Ascending aorta (tissue), 2 donors: ENCODE data around the gene NFKB1. TPM values are rescaled to one million over a fixed set of nuclear protein-coding genes. Genes with fewer than 3 reads are reported as not detected.

ENCODE experiments used
- DNase-seq, 2 donors: peaks; one replicate each; pipeline ENCODE4 v3.0.0-alpha.2; 2019; ENCODE audit warnings: low spot score in 2 of 2
- H3K27ac ChIP-seq, 2 donors: fragments of 200-600 bp; sonication (generic); one replicate each; pipeline ENCODE4 v1.5.1; 2016 to 2017; ENCODE audit warnings: mild to moderate bottlenecking in 1 of 2
- H3K27me3 ChIP-seq: fragments of 200-600 bp; sonication (generic); one replicate; pipeline ENCODE4 v1.5.1; 2017
- H3K36me3 ChIP-seq, 2 donors: fragments of 200-600 bp; sonication (generic); one replicate each; pipeline ENCODE4 v1.5.1; 2016
- H3K4me1 ChIP-seq, 2 donors: fragments of 200-600 bp; sonication (generic); one replicate each; pipeline ENCODE4 v1.5.1; 2016 to 2017; ENCODE audit warnings: mild to moderate bottlenecking in 1 of 2
- H3K4me3 ChIP-seq, 2 donors: fragments of 200-600 bp; sonication (generic); one replicate each; pipeline ENCODE4 v1.5.1; 2016 to 2017; ENCODE audit warnings: mild to moderate bottlenecking in 1 of 2
- H3K9me3 ChIP-seq, 2 donors: fragments of 200-600 bp; sonication (generic); one replicate each; pipeline ENCODE4 v1.5.1; 2016
- intact Hi-C: fragments of 100-400 bp; cut with DNase I; formaldehyde crosslinking; loops from one replicate; pipeline ENCODE4 v1.15.1; 2023
- total RNA-seq: library from RNA; depleted of rRNA; stranded (reverse); fragments of >200 nt; gene quantifications from one replicate; pipeline ENCODE4 v1.1.0, GENCODE V29; 2016
- TF ChIP-seq, protein P1 (sequence below), 3 experiments: fragments of 200-600 bp in 2 of 3; fragments of 450-650 bp in 1 of 3; sonication (generic) in 2 of 3; IDR thresholded peaks; one replicate each; pipeline ENCODE4 v1.5.1; 2016 to 2019; ENCODE audit warnings: antibody characterized with exemption in 3 of 3, mild to moderate bottlenecking in 1 of 3, moderate library complexity in 1 of 3

NFKB1 gene
- total RNA-seq, 1 donor from 2014 or later: 34.5 TPM

DNA sequence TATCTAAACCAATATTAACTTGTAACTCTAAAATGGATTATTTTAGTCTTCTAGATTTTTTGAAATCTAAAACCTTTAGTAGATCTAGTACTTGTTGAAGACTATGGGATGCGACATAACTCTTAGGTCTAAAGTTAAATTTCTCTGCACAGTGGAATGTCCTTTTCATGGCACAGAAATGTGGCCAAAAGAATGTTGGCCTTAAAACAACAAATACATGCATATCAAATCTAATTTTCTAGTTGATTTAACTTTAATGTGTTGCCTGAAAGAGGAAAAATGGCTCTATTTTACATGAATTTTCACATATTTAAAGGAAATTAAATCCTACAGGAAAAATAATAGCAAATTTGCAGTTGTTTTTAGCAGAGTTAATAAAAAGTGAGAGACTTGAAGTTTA lies 30.3 kb downstream of the NFKB1 start:
- intact Hi-C loops: no loop called here
- DNase-seq: no peak
- no peaks in the 10 kb centered on the region for H3K4me1 ChIP-seq
- peaks cover 8 to 9% of the 10 kb centered on the region in 2 donors for H3K36me3 ChIP-seq
- H3K9me3 ChIP-seq: no peaks in the 10 kb centered on the region
- no peak overlapping the region for H3K27ac ChIP-seq
- TF ChIP-seq, protein P1, sequence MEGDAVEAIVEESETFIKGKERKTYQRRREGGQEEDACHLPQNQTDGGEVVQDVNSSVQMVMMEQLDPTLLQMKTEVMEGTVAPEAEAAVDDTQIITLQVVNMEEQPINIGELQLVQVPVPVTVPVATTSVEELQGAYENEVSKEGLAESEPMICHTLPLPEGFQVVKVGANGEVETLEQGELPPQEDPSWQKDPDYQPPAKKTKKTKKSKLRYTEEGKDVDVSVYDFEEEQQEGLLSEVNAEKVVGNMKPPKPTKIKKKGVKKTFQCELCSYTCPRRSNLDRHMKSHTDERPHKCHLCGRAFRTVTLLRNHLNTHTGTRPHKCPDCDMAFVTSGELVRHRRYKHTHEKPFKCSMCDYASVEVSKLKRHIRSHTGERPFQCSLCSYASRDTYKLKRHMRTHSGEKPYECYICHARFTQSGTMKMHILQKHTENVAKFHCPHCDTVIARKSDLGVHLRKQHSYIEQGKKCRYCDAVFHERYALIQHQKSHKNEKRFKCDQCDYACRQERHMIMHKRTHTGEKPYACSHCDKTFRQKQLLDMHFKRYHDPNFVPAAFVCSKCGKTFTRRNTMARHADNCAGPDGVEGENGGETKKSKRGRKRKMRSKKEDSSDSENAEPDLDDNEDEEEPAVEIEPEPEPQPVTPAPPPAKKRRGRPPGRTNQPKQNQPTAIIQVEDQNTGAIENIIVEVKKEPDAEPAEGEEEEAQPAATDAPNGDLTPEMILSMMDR (IDR thresholded peaks at IDR 0.05): no peak
- no peaks in the 10 kb centered on the region for H3K27me3 ChIP-seq
- no peak overlapping the region for H3K4me3 ChIP-seq

DNA sequence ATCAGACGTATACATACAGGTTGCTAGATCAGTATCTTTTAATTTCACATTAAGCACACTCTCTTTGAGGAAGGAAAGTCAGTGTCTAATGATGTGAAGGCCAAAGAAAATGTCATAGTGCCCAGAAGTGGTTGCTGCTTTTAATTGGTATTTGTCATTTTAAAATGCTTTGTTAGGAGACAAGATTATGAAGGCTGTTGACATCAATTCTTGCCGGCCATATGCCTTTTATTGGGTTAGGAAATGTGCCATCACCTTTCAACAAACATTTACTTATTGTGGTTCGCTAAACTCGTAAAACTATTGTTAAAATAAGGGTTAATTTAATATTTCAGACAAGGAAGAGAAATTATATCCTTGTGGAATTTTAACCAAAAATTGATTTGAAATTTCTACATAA lies 32.2 kb downstream of the NFKB1 start:
- TF ChIP-seq, protein P1 (IDR thresholded peaks at IDR 0.05): no peak
- Histone ChIP-seq H3K9me3 (no peaks in the 10 kb centered on the region), H3K4me1 (no peaks in the 10 kb centered on the region), H3K36me3 (peaks cover 11 to 12% of the 10 kb centered on the region in 2 donors), H3K27me3 (no peaks in the 10 kb centered on the region), H3K4me3 (no peak overlapping the region), H3K27ac (no peak overlapping the region)
- DNase-seq: no peak
- intact Hi-C loops: no loop called here

DNA sequence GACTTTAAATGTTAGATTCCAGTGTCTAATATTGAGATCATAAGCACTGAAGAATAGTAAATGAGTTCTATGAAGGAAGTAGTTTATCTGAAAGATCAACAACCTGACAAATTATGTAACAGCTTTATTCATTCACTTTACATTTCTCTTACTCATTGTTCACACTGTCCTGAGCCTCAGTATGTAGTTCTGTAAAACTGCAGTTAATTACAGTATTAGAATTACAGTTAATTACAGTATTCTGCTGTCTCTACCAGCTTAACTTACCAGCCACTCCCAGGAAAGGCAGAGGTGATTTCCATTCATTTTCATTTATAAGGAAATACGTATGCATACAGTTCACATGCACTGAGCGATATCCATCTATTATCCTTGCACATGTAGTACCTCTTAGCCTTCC lies 32.7 kb downstream of the NFKB1 start:
- Histone ChIP-seq H3K4me1 (no peaks in the 10 kb centered on the region), H3K27ac (no peak overlapping the region), H3K9me3 (no peaks in the 10 kb centered on the region), H3K36me3 (peaks cover 12 to 13% of the 10 kb centered on the region in 2 donors), H3K4me3 (no peak overlapping the region), H3K27me3 (no peaks in the 10 kb centered on the region)
- DNase-seq: no peak
- intact Hi-C loops: no loop called here
- TF ChIP-seq, protein P1 (IDR thresholded peaks at IDR 0.05): no peak

DNA sequence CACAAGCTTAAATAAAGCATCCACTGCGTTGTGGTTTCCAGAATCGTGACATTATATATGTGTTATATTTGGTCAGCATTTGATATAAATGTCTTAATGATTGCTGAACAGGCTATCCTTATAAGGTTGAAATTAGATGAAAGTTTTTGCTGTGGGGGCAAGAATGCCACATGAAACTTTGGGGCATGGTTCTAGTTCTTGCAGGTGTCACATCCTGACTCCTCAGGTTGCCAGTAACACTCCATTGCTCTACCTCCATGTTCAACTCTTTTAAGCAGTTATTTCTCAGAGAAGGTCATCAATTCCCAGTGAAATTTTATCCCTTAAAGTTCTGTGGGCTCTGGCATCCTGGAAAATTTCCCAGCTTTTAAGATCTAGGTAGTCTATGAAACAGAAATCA lies 33.7 kb downstream of the NFKB1 start:
- Histone ChIP-seq H3K36me3 (peaks cover 12 to 20% of the 10 kb centered on the region in 2 donors), H3K4me3 (no peak overlapping the region), H3K9me3 (no peaks in the 10 kb centered on the region), H3K27ac (no peak overlapping the region), H3K4me1 (no peaks in the 10 kb centered on the region), H3K27me3 (no peaks in the 10 kb centered on the region)
- no peak for DNase-seq
- intact Hi-C loops: no loop called here
- TF ChIP-seq, protein P1 (IDR thresholded peaks at IDR 0.05): no peak

DNA sequence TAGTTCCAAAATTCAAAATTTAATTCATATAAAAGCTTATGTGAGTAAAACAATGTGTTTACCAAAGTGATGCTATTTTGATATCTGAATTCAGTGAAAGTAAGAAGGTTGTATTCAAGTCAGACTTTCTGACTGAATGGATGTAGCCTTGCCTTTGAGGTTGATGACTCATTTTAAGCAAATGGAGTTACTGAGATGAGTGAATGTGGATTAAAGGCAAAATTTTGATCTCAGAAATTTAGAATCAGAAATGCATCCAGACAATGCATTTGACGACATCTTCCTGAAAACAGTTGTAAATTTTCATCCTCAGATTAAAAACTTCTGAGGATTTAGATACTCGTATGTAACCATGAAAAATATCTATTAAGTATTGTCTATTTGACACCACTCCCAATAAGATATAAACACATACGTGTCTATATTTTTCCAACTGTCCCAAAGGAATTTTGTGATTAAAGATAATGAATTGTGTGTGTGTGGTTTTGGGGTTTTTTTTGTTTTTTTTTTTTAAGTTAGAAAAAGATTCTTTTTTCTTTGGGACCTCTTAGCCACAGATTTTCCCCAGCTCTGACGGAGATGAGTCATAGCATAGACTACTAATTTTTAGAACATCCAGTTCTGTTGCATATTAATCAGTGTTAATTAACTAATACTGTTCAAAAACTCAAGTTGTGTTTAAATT lies 34.4 kb downstream of the NFKB1 start:
- intact Hi-C loops: no loop called here
- Histone ChIP-seq H3K27ac (no peak overlapping the region), H3K4me1 (no peaks in the 10 kb centered on the region), H3K27me3 (no peaks in the 10 kb centered on the region), H3K4me3 (no peak overlapping the region), H3K36me3 (peaks cover 12 to 25% of the 10 kb centered on the region in 2 donors), H3K9me3 (no peaks in the 10 kb centered on the region)
- DNase-seq: no peak
- TF ChIP-seq, protein P1 (IDR thresholded peaks at IDR 0.05): no peak
